Non-pigmented ciliary epithelial cell (primary cell): Measurements from ENCODE around the gene METTL1.

Experiments used
- DNase-seq: peaks from one replicate; pipeline ENCODE4 v3.0.0-alpha.2; 2010; ENCODE audit warnings: low read depth

METTL1 gene

DNA sequence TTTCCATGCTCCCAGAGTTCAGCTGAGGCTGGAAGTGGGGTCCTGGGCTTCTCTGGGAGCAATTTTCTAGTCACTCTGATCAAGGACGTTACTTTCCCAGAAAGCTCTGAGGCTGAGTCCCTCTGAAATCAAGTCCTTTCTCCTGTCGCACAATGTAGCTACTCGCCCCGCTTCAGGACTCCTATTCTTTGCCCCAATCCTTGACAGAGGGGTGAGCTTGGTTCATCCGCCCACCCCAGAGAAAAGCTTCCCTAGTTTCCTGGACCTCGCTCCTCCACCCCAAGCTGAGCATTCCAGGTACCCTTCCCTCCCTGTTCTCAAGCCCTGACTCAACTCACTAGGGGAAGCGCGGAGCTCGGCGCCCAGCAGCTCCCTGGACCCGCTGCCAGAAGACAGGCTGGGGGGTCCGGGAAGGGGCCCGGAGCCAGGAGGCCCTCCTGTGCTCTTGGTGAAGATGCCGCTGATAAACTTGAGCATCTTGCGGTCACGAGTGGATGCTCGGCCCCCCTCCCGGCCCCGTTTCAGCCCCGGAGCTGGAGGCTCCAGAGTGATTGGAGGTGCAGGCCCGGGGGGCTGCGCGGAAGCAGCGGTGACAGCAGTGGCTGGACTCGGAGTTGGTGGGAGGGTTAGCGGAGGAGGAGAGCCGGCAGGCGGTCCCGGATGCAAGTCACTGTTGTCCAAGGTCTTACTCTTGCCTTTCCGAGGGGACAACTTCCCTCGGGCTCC, 35.0 kb downstream of the METTL1 start:
- no peak for DNase-seq

GRCh38 chr12:57735952-57736740, 35.8 kb downstream of the METTL1 start:
- DNase-seq: no peak

GRCh38 chr12:57735198-57735855, 36.6 kb downstream of the METTL1 start:
- no peak for DNase-seq

- DNase-seq: no peak
These were observed 37.3 kb downstream of the METTL1 start for GRCh38 chr12:57734591-57734990.

DNA sequence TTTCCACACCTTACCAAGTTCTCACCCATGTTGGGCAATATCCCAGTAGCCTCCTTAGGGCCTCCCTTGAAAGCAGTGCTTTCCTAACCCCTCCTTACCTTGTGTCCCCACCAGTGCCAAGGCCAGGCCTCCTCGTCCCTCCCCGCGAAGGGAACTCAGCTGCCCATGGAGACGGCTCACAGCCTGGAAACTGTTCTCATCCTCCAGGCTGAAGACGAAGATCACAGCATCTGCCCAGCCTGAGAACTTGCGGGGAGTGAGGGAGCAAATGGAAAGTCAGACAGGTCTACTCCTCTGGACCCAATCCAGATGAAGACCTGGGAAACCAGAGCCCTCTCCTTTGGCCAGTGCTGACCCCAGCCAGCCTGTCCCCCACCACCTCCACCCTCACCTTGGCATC, 38.0 kb downstream of the METTL1 start:
- no peak for DNase-seq

GRCh38 chr12:57732726-57733593, 38.9 kb downstream of the METTL1 start:
- DNase-seq: no peak

DNA sequence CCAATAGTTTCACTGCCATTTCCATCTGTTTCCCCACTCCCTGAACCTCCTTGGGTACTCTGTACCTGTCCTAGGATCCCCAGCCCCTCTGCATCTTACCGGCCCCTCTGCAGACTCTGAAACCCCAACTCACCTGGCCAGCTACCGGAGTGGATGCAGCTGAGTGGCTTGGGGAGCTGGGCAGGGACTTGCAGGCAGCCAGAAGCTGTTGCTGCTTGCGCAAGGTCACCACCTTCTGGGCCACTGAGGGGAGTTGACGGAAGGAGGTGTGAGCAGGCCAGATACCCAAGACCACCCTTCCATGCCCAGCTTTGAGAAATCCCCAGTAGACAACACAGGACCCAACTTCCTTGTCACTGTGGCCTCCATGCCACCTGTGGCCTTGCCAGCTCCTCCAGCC, 39.6 kb downstream of the METTL1 start:
- DNase-seq: no peak

DNA sequence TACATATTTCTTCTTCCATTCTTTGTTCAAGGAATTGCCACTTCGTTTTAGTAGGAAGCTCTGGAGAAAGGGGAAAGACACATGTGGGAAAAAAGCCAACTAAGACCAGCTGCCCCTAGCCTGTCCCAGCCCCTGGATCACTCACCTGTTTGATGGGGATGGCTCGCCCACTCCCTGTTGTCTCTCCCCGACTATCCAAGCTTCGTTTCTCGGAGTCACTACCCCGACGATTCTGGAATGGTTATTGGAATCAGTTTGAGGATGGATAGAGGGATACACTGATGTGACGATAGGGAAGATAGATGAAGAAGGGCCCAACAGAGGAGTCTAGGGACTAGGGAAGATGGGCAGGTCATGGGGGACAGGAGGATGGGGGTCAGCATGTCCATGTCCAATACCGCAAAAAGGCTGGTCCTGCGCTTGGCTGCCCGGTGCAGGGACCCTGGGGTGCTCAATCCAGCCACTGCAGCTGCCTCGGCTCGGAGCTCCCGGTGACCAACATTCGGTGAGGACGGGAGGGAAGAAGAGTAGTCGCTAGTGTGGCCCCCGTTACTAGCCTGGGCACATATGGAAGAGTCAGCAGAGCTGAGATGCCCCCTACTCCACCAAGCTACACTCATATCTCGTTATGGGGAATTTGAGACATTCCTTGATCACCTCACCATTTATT, 40.4 kb downstream of the METTL1 start:
- no peak for DNase-seq

DNA sequence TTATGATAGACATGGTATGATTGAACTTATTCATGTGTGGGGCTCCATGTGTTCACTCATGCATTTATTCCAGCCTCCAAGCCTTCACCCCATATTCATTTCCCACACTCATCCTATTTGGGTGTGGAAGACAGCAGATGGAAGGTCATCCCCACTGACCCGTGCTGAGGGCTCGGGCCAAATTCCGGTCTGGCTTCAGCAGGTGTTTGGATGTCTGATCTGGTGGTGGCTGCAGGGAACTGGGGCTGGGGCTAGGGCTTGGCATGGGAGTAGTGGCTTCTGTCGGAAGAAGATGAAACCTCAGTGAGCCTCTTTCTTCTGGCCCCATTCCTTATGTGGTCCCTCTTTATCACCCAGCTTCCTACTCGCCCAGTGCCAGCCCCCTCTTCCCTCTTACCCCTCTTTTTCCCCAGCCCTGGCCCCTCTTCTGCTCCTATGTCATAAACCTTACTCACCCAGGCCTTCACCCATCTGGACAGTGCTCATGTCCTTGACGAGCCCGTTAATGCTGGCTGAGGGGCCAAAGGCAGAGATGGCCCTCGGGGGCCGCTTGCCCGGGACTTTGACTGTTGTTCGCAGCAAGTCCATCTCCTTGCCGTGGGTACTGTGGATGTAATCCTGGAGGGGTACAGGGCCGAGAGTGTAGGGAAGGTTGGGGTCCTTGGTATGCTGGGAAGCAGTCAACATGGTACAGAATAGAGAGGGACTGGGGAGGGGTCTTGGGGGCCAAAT, 41.4 kb downstream of the METTL1 start:
- no peak for DNase-seq

- no peak for DNase-seq
These were observed 42.5 kb downstream of the METTL1 start for GRCh38 chr12:57729321-57729844.

DNA sequence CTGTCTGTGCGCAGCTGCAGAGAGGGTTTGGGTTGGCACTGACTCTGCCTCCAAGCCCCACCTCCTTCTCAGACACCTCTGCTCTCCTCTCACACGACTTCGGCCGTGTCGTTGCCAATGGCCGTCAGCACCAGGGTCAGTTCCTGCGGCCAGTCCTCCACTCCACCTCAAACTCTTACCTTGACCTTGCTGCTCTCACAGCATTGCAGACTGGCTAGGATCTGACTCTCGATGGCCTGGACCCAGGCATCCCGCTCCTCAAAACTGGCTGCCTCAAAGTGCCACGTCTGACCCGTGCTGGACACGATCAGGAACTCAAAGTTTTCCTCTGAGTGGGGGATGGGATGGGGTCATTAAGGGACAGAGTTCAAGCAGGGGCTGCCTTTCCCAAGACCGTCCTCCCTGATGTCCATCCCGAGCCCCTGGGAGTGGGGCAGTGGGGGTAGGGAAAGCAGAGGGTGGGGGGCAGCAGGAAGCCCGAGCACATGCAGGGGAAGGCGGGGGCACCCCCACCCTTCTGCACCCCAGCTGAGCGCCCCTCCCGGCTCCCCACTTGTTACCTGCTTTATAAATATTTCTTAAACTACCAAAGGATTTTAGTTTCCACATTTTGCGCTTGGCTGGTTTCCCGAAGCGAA, 44.0 kb downstream of the METTL1 start:
- no peak for DNase-seq

DNA sequence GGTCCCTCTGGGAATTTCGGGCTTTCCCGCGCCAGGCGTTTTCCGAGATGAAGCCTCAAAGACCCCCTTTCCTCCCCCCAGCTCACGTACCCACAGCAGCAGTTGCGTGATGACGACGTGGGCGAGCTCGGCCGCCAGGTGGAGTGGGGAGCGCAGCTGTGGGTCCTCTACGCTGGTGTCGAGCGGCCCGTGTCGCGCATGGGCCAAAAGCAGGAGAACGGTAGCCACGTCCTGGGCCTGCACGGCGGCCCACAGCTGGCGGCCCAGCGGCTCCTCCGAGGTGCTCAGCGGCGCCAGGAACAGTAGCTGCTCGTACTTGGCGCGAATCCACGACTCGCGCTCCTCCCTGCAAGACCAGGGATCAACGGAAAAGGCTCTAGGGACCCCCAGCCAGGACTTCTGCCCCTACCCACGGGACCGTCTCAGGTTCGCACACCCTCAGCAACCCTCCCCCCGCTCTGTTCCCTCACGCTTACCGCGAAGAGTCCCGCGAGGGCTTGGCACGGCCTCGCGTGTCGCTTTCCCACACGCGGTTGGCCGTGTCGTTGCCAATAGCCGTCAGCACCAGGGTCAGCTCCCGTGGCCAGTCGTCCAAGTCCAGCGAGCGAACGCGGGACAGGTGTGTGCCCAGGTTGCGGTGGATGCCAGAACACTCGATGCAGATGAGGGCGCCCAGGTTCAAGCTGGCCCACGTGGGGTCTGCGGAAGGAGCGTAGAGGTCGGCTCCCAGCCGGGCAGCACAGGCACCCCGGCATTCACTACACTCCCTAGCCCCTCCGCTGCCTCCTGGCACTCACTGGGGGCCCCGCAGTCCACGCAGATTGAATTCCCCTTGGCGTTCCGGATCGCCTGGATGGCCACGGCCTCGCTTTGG, 44.8 kb downstream of the METTL1 start:
- no peak for DNase-seq

GRCh38 chr12:57726151-57726883, 45.6 kb downstream of the METTL1 start:
- DNase-seq: no peak

- DNase-seq: no peak
These were observed 46.1 kb downstream of the METTL1 start for GRCh38 chr12:57725851-57726150.

DNA sequence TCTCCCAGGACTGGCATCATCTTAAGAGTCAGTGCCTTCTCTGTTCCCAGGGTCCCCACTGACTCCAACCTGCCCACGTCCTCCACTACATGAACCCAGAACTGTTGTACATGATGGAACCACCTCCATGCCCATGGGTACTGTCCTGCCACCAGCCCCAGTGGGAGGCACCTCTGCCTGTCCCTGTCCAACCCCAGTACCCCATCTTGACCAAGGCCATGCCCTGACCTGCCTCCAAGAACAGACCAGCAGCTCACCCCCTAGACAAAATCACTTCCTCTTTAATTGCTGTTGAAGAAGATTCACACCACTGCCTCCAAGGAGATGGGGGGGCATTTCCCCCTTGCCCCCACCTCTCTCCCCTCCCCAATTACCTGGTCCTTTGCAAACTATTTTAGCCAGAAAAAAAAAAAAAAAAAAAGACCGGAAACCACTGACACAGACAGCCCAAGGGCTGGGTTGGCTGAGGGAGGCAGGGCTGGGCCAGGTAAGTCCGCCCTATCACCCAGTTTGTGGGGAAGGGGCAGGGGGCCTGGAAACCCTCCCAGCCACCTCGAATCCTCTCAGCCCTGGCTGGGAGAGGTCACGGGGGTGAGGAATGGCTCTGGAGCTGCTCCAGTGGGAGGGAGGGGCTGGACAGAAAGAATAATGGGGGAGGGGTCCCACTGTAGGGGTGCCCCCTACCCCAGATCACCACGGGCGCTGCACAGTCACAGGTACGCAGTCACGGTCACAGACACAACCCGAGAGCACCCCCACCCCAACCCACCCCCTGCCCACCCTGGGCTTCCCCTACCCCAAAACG, 46.8 kb downstream of the METTL1 start:
- DNase-seq: no peak

- DNase-seq: no peak
These were observed 47.6 kb downstream of the METTL1 start for GRCh38 chr12:57724003-57724935.

DNA sequence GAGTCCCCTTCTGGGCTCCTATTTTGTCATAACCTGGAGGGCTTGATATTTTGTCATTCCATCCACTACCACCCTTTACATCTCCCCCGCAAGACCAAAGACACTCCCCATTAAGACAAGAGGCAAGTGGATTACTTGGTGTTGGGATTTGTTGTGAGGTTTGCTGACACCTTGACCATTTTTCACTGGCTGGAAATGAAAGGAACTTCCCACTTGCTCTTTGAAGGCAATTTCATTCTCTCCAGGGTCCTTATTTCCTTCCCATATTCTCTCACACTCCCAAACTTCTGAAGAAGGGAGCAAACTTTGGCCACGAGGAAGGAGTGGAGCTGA, 48.3 kb downstream of the METTL1 start:
- DNase-seq: no peak
